ENCODE data around the gene ZSWIM5. TPM values are rescaled to one million over a fixed set of nuclear protein-coding genes. Genes with fewer than 3 reads are reported as not detected.

ZSWIM5 gene
- total RNA-seq, 4 donors from 2014 or later, result 2.1 to 3.7 (median 2.5) TPM

- TF ChIP-seq CTCF (IDR thresholded peaks at IDR 0.05) (no peak), POLR2A (IDR thresholded peaks at IDR 0.05) (no peak), EP300 (IDR thresholded peaks at IDR 0.05) (no peak)
- no peak overlapping the region for H3K4me3 ChIP-seq
- H3K9me3 ChIP-seq, result no peaks in the 10 kb centered on the region
- no peak overlapping the region for H3K27ac ChIP-seq
- DNase-seq (ENCODE audit: low spot score in 2 of 2), result no peak
- H3K4me1 ChIP-seq, result peaks cover 0 to 5% (median 0%) of the 10 kb centered on the region in 4 donors
- 65 to 67% methylated on average over 4 of the region's 4 CpGs for WGBS, 2 donors
- H3K36me3 ChIP-seq, result peaks cover 0 to 29% (median 0%) of the 10 kb centered on the region in 3 donors
- H3K27me3 ChIP-seq, result no peaks in the 10 kb centered on the region
Observed at GRCh38 chr1:44970317-44970716, 236.1 kb downstream of the ZSWIM5 start.

Other genes starting within 250 kb of the ZSWIM5 start
- gene EIF2B3, start 220.0 kb downstream of the ZSWIM5 start, total RNA-seq, result 10 to 100 TPM; 13.1 to 42.0 (median 26.5) TPM
- 10 to 100 TPM; 40.4 to 51.6 (median 46.4) TPM for gene HECTD3, start 195.3 kb downstream of the ZSWIM5 start, total RNA-seq
- gene UROD, start 194.4 kb downstream of the ZSWIM5 start, total RNA-seq, result 10 to 100 TPM; 53.1 to 95.1 (median 62.1) TPM
- 1 to 10 TPM in 3 of 4 donors, not detected in 1; 1.7 to 2.4 (median 1.7) TPM for gene HPDL, start 120.3 kb upstream of the ZSWIM5 start, total RNA-seq
- 10 to 100 TPM in 2 of 4 donors, 1 to 10 TPM in 2; 7.4 to 16.7 (median 12.3) TPM for gene TOE1, start 133.6 kb upstream of the ZSWIM5 start, total RNA-seq
- 10 to 100 TPM; 34.7 to 62.2 (median 46.0) TPM for gene MUTYH, start 133.8 kb upstream of the ZSWIM5 start, total RNA-seq

Measured in tibial nerve (tissue), 4 donors.